ENCODE data around the gene SLC49A3. TPM values are rescaled to one million over a fixed set of nuclear protein-coding genes. Genes with fewer than 3 reads are reported as not detected.
A peak's percentile ranks its signal among the peaks of the same experiment; 100 is the strongest.

The SLC49A3 gene
- total and polyA plus RNA-seq, 2 of the 13 experiments (the other 11 are each of a cell fraction or from before 2014, with no cell fraction given) = 0.07 to 0.17 TPM

- TF ChIP-seq ATF2 (CRISPR knock-in tag; IDR thresholded peaks at IDR 0.05) (peak; percentile 99), LCORL (IDR thresholded peaks at IDR 0.05) (no peak), LCORL (CRISPR knock-in tag; IDR thresholded peaks at IDR 0.05) (peak; percentile 61; the same call in 1 of the 2 replicates), SIN3A (IDR thresholded peaks at IDR 0.05; ENCODE audit: borderline replicate concordance, low read depth, low read length) (peak; percentile 54; the same call in 1 of the 2 replicates), ETV6 (CRISPR knock-in tag; conservative IDR thresholded peaks at IDR 0.05) (peak; percentile 57; the same call in 1 of the 2 replicates), TOPORS (CRISPR knock-in tag; IDR thresholded peaks at IDR 0.05) (no peak), ELK4 (CRISPR knock-in tag; IDR thresholded peaks at IDR 0.05; ENCODE audit: borderline replicate concordance) (no peak), SALL1 (CRISPR knock-in tag; IDR thresholded peaks at IDR 0.05) (peak; percentile 72), CENPBD1 (CRISPR knock-in tag; IDR thresholded peaks at IDR 0.05; ENCODE audit: borderline replicate concordance, low read depth) (no peak), ZNF20 (CRISPR knock-in tag; IDR thresholded peaks at IDR 0.05) (0 out of 2 replicates have a peak, but pooled peaks have one; percentile 51), BRD4 (CRISPR knock-in tag; IDR thresholded peaks at IDR 0.05) (peak; percentile 21; the same call in 1 of the 2 replicates), NFYC (CRISPR knock-in tag; IDR thresholded peaks at IDR 0.05) (peak; percentile 35; the same call in 1 of the 2 replicates), BORCS8-MEF2B (CRISPR knock-in tag; IDR thresholded peaks at IDR 0.05) (peak; percentile 67; the same call in 1 of the 2 replicates), ZNF770 (CRISPR knock-in tag; IDR thresholded peaks at IDR 0.05) (0 out of 2 replicates have a peak, but pooled peaks have one; percentile 57), ZFP91 (CRISPR knock-in tag; IDR thresholded peaks at IDR 0.05; ENCODE audit: borderline replicate concordance) (peak; percentile 85; the same call in 1 of the 2 replicates), CEBPB (IDR thresholded peaks at IDR 0.05; ENCODE audit: borderline replicate concordance, low read depth, low read length) (no peak), ATF6 (CRISPR knock-in tag; conservative IDR thresholded peaks at IDR 0.05) (no peak), ZFYVE20 (CRISPR knock-in tag; IDR thresholded peaks at IDR 0.05; ENCODE audit: borderline replicate concordance, low read depth) (0 out of 2 replicates have a peak, but pooled peaks have one; percentile 5)
Measured at GRCh38 chr4:674172-675035, 14.5 kb downstream of the SLC49A3 start, which contains the start of the genes ATP5ME and MYL5 (continued).
